ENCODE data around the gene GJB2.

The GJB2 gene

DNA sequence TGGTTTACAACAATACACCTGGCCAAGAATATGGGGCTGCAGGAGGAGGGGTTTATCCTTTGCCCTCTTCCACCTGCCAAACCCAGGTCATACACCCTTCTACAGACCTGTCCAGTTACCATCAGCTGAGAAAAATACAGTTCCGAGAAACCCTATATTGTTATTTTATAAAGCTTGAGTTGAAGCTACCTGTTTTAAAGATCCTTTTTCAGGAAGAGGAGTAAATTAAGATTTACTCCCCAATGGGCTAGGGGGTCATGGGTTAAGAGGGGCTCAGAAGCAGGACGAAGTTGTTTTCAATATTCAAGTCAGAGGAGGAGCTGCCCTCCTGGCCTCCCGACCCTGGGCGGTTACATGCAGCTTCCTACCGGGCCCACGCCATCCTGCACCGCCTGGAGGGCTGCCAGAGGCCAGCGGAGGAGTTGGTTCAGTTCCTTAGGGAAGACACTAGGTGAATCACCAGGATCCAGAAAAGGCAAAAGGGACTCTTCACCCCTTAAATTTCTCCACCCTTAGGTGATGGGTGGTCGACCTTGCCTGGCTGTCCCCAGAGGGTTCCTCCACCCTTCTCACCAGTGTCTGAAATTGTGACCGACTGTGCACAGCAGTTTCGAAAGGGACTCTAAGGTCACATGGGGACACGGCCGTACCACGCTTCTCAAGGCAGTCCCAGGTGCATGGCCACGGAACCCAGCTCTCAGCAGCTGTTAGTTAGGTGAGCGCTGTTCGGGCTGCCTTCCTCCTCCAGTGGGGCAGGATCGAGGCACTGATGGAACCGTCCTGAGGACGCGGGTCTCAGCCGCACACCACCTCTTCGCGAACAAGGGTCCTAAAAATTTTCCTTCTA lies 1.2 kb downstream of the GJB2 start:
- Histone ChIP-seq H3K27ac (ENCODE audit: low read length) (no peak overlapping the region), H3K4me3 (ENCODE audit: low read depth in 1 of 2, low read length in 2 of 2) (peak overlapping the region; percentile 57 to 69), H3K9me3 (ENCODE audit: control insufficient read depth in 1 of 2, low read length in 2 of 2) (no peaks in the 10 kb centered on the region), H3K36me3 (ENCODE audit: control insufficient read depth in 1 of 2, insufficient read depth in 2 of 2, low read length in 2 of 2) (no peaks in the 10 kb centered on the region), H3K27me3 (ENCODE audit: low read depth, low read length) (peaks cover 34% of the 10 kb centered on the region), H3K4me1 (ENCODE audit: control insufficient read depth in 1 of 2, insufficient read depth in 2 of 2, low read length in 2 of 2) (peaks cover 0 to 27% of the 10 kb centered on the region in 2 donors)

- Histone ChIP-seq H3K27ac (ENCODE audit: low read length) (no peak overlapping the region), H3K9me3 (ENCODE audit: control insufficient read depth in 1 of 2, low read length in 2 of 2) (no peaks in the 10 kb centered on the region), H3K4me1 (ENCODE audit: control insufficient read depth in 1 of 2, insufficient read depth in 2 of 2, low read length in 2 of 2) (peaks cover 0 to 27% of the 10 kb centered on the region in 2 donors), H3K36me3 (ENCODE audit: control insufficient read depth in 1 of 2, insufficient read depth in 2 of 2, low read length in 2 of 2) (no peaks in the 10 kb centered on the region), H3K27me3 (ENCODE audit: low read depth, low read length) (peaks cover 31% of the 10 kb centered on the region), H3K4me3 (ENCODE audit: low read depth in 1 of 2, low read length in 2 of 2) (no peak overlapping the region)
These were observed 2.0 kb downstream of the GJB2 start for GRCh38 chr13:20190481-20191310.

DNA sequence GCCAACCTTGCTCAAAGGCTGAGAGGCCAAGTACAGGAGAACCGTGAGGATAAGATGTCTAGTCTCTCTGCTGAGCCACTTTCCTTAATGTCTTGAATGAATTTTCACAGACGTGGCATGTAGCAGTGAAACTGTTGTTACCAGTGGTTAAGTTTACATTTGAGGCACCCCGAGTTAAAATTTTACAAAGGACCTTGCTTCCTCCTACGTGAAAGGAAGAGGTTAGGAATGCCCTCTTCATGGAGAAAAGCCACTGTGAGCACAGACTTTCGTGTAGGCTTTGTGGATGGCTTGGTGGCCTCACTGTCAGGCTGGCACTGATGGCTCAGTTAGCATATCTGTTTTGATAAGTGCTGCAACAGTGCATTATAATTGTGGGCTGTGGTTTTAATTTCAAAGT lies 2.7 kb downstream of the GJB2 start:
- Histone ChIP-seq H3K4me1 (ENCODE audit: control insufficient read depth in 1 of 2, insufficient read depth in 2 of 2, low read length in 2 of 2) (peaks cover 0 to 27% of the 10 kb centered on the region in 2 donors), H3K36me3 (ENCODE audit: control insufficient read depth in 1 of 2, insufficient read depth in 2 of 2, low read length in 2 of 2) (no peaks in the 10 kb centered on the region), H3K27me3 (ENCODE audit: low read depth, low read length) (peaks cover 27% of the 10 kb centered on the region), H3K9me3 (ENCODE audit: control insufficient read depth in 1 of 2, low read length in 2 of 2) (no peaks in the 10 kb centered on the region), H3K4me3 (ENCODE audit: low read depth in 1 of 2, low read length in 2 of 2) (no peak overlapping the region), H3K27ac (ENCODE audit: low read length) (no peak overlapping the region)

- Histone ChIP-seq H3K4me3 (ENCODE audit: low read depth in 1 of 2, low read length in 2 of 2) (no peak overlapping the region), H3K4me1 (ENCODE audit: control insufficient read depth in 1 of 2, insufficient read depth in 2 of 2, low read length in 2 of 2) (peaks cover 0 to 21% of the 10 kb centered on the region in 2 donors), H3K27me3 (ENCODE audit: low read depth, low read length) (peaks cover 22% of the 10 kb centered on the region), H3K27ac (ENCODE audit: low read length) (no peak overlapping the region), H3K9me3 (ENCODE audit: control insufficient read depth in 1 of 2, low read length in 2 of 2) (no peaks in the 10 kb centered on the region), H3K36me3 (ENCODE audit: control insufficient read depth in 1 of 2, insufficient read depth in 2 of 2, low read length in 2 of 2) (no peaks in the 10 kb centered on the region)
These were observed 3.8 kb downstream of the GJB2 start for GRCh38 chr13:20188667-20189553.

DNA sequence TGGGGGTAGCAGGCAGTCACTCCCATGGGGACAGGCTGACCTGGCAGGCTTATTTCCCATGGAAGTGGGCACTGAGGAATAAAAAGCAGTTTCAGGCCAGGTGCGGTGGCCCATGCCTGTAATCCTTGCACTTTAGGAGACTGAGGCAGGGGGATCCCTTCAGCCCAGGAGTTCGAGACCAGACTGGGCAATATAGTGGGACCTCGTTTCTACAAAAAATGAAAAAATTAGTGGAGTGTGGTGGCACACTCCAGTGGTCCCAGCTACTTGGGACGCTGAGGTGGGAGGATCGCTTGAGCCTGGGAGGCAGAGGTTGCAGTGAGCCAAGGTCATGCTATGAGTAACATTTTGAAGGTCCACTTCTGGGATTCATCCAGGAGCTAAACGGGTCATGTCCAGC lies 6.0 kb downstream of the GJB2 start:
- peaks cover 9% of the 10 kb centered on the region for H3K27me3 ChIP-seq (ENCODE audit: low read depth, low read length)
- H3K4me1 ChIP-seq (ENCODE audit: control insufficient read depth in 1 of 2, insufficient read depth in 2 of 2, low read length in 2 of 2) = no peaks in the 10 kb centered on the region
- no peaks in the 10 kb centered on the region for H3K9me3 ChIP-seq (ENCODE audit: control insufficient read depth in 1 of 2, low read length in 2 of 2)

GRCh38 chr13:20185366-20186056 lies 7.2 kb downstream of the GJB2 start:
- Histone ChIP-seq H3K36me3 (ENCODE audit: control insufficient read depth in 1 of 2, insufficient read depth in 2 of 2, low read length in 2 of 2) (no peaks in the 10 kb centered on the region), H3K4me1 (ENCODE audit: control insufficient read depth in 1 of 2, insufficient read depth in 2 of 2, low read length in 2 of 2) (no peaks in the 10 kb centered on the region), H3K27ac (ENCODE audit: low read length) (no peak overlapping the region), H3K9me3 (ENCODE audit: control insufficient read depth in 1 of 2, low read length in 2 of 2) (no peaks in the 10 kb centered on the region), H3K4me3 (ENCODE audit: low read depth in 1 of 2, low read length in 2 of 2) (no peak overlapping the region), H3K27me3 (ENCODE audit: low read depth, low read length) (peaks cover 3% of the 10 kb centered on the region)

More for the DNA sequence above, 6.0 kb downstream of the GJB2 start:
- Histone ChIP-seq H3K4me3 (ENCODE audit: low read depth in 1 of 2, low read length in 2 of 2) (no peak overlapping the region), H3K27ac (ENCODE audit: low read length) (no peak overlapping the region), H3K36me3 (ENCODE audit: control insufficient read depth in 1 of 2, insufficient read depth in 2 of 2, low read length in 2 of 2) (no peaks in the 10 kb centered on the region)

GRCh38 chr13:20182231-20182846 lies 10.4 kb downstream of the GJB2 start:
- Histone ChIP-seq H3K27ac (ENCODE audit: low read length) (no peak overlapping the region), H3K4me1 (ENCODE audit: control insufficient read depth in 1 of 2, insufficient read depth in 2 of 2, low read length in 2 of 2) (peaks cover 0 to 6% of the 10 kb centered on the region in 2 donors), H3K27me3 (ENCODE audit: low read depth, low read length) (peaks cover 19% of the 10 kb centered on the region), H3K4me3 (ENCODE audit: low read depth in 1 of 2, low read length in 2 of 2) (no peak overlapping the region), H3K36me3 (ENCODE audit: control insufficient read depth in 1 of 2, insufficient read depth in 2 of 2, low read length in 2 of 2) (no peaks in the 10 kb centered on the region), H3K9me3 (ENCODE audit: control insufficient read depth in 1 of 2, low read length in 2 of 2) (no peaks in the 10 kb centered on the region)

DNA sequence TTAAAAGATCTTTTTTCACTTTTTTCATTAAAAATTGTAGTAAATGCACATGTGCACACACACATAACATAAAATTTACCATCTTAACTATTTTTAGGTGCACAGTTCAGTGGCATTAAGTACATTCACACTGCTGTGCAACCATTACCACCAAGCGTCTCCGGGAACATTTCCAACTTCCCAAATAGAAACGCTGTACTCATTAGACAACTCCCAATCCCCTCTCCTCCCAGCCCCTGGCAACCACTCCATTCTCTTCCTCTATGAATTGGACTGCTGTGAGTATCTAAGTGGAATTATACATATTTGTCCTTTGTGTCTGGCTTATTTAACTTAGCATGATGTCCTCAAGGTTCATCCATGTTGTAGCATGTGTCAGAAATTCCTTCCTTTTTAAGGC lies 11.6 kb downstream of the GJB2 start:
- peaks cover 0 to 8% of the 10 kb centered on the region in 2 donors for H3K4me1 ChIP-seq (ENCODE audit: control insufficient read depth in 1 of 2, insufficient read depth in 2 of 2, low read length in 2 of 2)
- peaks cover 19% of the 10 kb centered on the region for H3K27me3 ChIP-seq (ENCODE audit: low read depth, low read length)
- no peaks in the 10 kb centered on the region for H3K36me3 ChIP-seq (ENCODE audit: control insufficient read depth in 1 of 2, insufficient read depth in 2 of 2, low read length in 2 of 2)
- no peaks in the 10 kb centered on the region for H3K9me3 ChIP-seq (ENCODE audit: control insufficient read depth in 1 of 2, low read length in 2 of 2)
- no peak overlapping the region for H3K4me3 ChIP-seq (ENCODE audit: low read depth in 1 of 2, low read length in 2 of 2)
- no peak overlapping the region for H3K27ac ChIP-seq (ENCODE audit: low read length)

- H3K27me3 ChIP-seq (ENCODE audit: low read depth, low read length) = peaks cover 15% of the 10 kb centered on the region
- H3K9me3 ChIP-seq (ENCODE audit: control insufficient read depth in 1 of 2, low read length in 2 of 2) = no peaks in the 10 kb centered on the region
- no peak overlapping the region for H3K27ac ChIP-seq (ENCODE audit: low read length)
- H3K4me1 ChIP-seq (ENCODE audit: control insufficient read depth in 1 of 2, insufficient read depth in 2 of 2, low read length in 2 of 2) = peaks cover 0 to 8% of the 10 kb centered on the region in 2 donors
- H3K36me3 ChIP-seq (ENCODE audit: control insufficient read depth in 1 of 2, insufficient read depth in 2 of 2, low read length in 2 of 2) = no peaks in the 10 kb centered on the region
- no peak overlapping the region for H3K4me3 ChIP-seq (ENCODE audit: low read depth in 1 of 2, low read length in 2 of 2)
These were observed 14.6 kb downstream of the GJB2 start for GRCh38 chr13:20178156-20178555.

Measured in muscle layer of duodenum (tissue), 2 donors.